CD4-positive, alpha-beta T cell treated with Interleukin-2 at 100 ng/mL for 4 hours (primary cell): ENCODE data around the gene LSAMP.

Experiments used
- DNase-seq: peaks from one replicate; pipeline ENCODE4 v3.0.0-alpha.2; 2020; ENCODE audit warnings: low spot score

The LSAMP gene

GRCh38 chr3:116432795-116433194, 12.5 kb downstream of the LSAMP start:
- DNase-seq = no peak

- DNase-seq = no peak
These were observed 15.6 kb downstream of the LSAMP start for GRCh38 chr3:116429479-116430269.

GRCh38 chr3:116426036-116426435, 19.3 kb downstream of the LSAMP start:
- DNase-seq = no peak

DNA sequence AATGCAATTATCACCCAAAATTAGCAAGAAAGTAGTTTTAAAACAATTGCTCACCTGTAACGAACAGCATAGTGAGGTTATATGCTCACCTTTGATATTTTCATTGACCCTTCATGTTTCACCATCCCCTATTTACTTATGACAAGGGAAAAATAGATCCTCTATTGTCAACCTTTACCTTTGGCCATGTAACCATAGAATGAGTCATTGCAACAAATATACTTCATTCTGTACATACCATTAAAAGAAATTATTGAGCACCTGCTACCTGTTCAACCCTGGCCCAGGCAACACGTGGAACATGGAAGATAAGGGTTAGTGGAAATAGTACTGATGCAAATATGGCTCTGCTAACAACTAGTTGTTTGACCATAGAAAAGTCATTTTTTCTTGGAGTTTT, 20.2 kb downstream of the LSAMP start:
- no peak for DNase-seq

- DNase-seq = no peak
These were observed 21.3 kb downstream of the LSAMP start for GRCh38 chr3:116423945-116424344.

GRCh38 chr3:116423374-116423773, 21.9 kb downstream of the LSAMP start:
- DNase-seq = no peak

- DNase-seq = no peak
These were observed 28.1 kb downstream of the LSAMP start for GRCh38 chr3:116417151-116417550.

GRCh38 chr3:116413319-116413718, 32.0 kb downstream of the LSAMP start:
- DNase-seq = no peak

DNA sequence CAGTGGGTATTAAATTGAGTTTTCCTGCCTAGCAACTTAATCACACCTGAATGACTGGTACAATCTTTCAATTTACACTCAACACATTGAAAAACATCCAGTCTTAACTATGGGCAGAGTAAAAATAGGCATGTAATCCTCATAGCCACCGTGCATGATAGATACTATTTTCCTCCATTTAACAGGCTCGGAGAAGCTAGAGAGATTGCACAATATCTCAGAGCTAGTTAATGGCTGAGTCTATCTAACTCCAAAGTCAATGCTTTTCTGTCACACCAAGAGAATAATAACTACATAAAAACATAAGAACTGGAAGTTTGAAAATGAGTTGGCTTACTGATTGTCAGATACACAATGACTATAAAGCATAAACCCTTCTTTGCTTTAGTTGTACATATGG, 36.8 kb downstream of the LSAMP start:
- DNase-seq = no peak

DNA sequence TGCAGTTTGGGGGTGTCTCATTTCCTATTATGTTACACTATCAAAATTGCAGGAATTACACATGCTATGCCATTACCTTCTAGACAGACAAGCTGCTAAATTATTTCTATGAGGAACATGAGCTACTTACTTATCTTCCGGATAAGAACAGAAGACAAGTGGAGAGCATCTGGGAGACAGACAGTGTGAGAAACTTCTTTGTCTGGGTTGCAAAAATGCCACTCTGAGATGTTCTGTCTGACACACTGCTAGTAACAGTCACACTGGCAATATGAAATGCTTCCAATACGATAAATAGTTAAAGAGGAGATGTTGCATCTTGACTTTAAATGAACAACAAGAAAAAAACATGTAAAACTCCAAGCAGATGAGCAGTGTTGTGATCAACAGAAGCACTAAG, 40.1 kb downstream of the LSAMP start:
- no peak for DNase-seq

- DNase-seq = no peak
These were observed 45.5 kb downstream of the LSAMP start for GRCh38 chr3:116399701-116400226.

- DNase-seq = no peak
These were observed 50.9 kb downstream of the LSAMP start for GRCh38 chr3:116394365-116394764.

DNA sequence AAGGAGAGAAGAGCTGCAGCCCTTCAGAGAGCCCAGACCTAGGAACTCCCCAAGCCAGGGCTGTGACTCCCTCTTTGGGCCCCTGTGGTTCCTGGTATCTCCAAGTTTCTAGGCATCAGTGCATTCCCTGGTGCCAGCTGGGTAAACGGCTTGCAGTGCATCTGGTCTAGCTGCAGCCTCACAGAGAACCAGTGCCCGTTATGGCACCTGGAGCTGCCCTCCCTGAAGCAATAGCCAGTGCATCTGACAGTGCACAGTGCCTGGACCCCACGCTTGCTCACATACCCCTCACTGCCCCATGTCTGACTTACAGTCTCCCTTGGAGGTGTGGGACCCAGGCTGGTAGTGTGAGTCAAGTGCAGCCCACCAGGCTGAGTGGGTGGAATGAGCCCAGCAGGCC, 52.1 kb downstream of the LSAMP start:
- no peak for DNase-seq

- no peak for DNase-seq
These were observed 53.0 kb downstream of the LSAMP start for GRCh38 chr3:116392291-116392690.

GRCh38 chr3:116391296-116392201, 53.7 kb downstream of the LSAMP start:
- no peak for DNase-seq

DNA sequence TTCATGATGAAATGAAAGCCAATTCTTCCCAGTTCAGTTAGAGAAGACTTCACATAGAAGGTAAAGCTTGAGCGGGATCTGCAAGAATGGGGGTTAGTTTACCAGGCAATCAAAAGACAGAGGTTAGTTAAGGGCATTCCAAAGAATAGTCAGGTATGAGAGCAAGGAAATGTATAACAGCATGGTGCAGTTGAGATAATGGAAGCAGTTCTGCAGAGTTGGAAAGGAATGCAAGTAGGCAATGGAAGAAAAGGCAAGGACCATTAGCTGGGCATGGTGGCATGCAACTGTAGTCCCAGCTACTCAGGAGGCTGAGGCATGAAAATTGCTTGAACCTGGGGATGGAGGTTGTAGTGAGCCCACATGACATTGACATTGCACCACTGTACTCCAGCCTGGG, 55.0 kb downstream of the LSAMP start:
- DNase-seq = no peak

DNA sequence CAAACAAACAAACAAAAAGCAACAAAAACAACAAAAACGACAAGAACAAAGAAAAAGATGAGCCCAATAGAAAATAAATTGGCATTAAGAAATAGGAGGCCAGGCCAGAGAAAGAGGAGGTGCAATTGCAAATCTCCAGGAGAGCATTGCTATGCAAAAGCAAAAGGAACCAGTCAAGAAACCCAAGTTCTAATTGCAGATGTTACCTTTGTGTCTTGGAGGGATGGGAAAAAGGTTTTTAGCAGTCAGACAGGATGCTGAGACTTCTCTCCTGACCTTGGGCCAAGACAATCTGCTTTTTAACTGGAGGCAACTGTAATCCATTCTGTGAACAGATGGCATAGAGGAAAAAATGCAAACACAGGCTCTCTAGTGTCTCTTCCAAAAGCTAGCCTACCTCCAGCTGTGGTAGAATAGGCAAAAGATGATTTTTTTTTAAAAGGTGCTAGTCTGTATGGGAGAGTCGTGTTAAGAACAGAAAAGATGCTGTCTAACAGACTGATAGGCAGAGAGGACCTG, 56.4 kb downstream of the LSAMP start:
- no peak for DNase-seq

DNA sequence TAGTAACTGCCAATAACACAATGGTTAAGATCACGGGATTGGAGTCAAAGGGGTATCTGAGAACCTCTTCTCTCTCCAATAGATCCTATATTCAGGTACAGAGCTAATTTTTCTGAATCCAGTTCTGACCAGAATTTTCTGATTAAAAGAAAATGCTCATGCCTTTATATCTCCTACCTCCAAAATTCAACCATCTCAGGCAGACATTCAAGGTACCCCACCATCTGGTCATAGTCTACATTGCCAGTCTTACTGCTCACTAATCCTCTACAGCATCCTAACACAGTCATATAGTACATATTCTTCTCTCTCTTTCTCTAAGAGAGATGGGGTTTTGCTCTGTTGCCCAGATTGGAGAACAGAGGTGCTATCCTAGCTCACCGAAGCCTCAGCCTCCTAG, 59.1 kb downstream of the LSAMP start:
- DNase-seq = no peak

DNA sequence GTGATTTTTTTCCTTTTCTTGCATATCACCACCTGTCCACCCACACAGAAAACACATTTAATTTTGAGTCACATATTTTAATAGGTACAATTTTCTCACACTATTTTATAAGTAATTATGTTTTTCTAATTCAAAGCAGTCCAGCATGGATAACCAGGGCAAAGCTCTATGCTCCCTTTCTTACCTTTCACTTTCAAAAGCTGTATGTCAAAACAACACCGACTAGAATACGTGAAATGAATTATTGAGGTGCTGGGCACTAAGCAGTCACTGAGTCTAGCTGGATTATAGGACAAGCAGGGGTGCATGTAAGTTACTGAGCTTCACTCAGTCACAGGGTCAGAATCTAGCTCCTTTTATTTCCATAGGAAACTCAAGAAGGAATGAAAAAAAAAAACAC, 60.6 kb downstream of the LSAMP start:
- no peak for DNase-seq

DNA sequence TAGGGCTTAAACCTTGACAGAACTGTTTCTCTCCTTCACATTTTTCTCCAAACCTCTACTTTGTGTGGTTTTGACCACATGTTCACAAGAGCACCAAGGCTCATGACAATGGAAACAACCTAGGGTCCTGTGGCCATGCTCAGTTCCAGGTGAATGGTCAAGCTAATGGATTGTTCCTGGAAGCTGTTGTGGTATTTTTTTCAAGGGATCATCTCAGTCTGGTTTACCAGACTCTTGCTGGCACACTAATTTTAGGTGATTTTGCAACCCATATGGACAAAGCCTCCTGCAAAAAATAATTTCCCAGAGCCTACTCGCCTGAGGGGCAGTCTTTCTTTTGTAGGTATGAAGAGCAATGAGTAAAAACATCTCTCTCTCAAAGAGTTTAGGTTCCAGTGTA, 67.2 kb downstream of the LSAMP start:
- DNase-seq = no peak

DNA sequence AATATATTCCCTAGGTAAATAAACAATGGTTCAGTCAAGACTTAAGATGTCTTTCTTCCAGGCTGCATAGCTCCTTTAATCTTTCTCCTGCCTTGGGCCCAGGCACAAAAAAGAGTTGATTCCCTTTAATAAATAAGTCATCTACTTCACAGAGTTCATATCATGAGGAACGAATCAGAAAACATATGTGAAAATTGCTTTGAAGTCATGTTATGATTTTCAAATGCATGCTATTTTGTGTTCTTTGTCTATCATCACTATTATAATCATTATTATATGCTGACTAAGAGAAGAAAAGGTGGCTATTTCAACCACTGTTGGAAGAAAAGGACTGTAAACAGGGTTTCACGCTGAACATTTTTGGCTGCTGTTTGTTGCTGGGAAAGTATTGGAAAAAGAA, 70.4 kb downstream of the LSAMP start:
- DNase-seq = no peak

- no peak for DNase-seq
These were observed 77.4 kb downstream of the LSAMP start for GRCh38 chr3:116367761-116368395.
